Uterus (tissue), 2 donors: ENCODE data around the gene POLA1.

Experiments
- POLR2A ChIP-seq, 2 donors: fragments of 450-650 bp; IDR thresholded peaks; one replicate each; pipeline ENCODE4 v1.6.1; 2016; ENCODE audit warnings: antibody characterized with exemption in 2 of 2, mild to moderate bottlenecking in 1 of 2, moderate library complexity in 1 of 2
- TF ChIP-seq, protein P1 (sequence below), 4 experiments: fragments of 200-600 bp in 2 of 4; fragments of 450-650 bp in 2 of 4; sonication (generic) in 2 of 4; IDR thresholded peaks; one replicate each; pipeline ENCODE4 v1.5.1; 2016 to 2019; ENCODE audit warnings: antibody characterized with exemption in 4 of 4, mild to moderate bottlenecking in 2 of 4, moderate library complexity in 1 of 4

DNA sequence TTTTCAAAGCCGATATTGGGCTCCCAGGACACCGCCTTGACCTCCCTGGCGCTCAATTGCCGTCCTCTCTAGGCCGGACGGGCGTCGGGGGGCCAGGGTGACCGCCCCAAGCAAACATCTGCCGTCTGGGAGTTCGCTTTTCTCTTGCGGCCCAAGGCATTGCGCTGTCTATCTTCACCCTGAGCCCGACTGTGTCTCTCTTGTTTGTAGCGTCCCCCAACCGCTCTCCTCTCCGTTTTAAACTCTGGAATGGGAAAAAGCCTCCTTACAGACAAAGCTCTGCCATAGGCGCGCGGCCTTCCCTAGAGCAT, 322.6 kb downstream of the POLA1 start:
- TF ChIP-seq POLR2A (IDR thresholded peaks at IDR 0.05) = no peak
- TF ChIP-seq, protein P1, sequence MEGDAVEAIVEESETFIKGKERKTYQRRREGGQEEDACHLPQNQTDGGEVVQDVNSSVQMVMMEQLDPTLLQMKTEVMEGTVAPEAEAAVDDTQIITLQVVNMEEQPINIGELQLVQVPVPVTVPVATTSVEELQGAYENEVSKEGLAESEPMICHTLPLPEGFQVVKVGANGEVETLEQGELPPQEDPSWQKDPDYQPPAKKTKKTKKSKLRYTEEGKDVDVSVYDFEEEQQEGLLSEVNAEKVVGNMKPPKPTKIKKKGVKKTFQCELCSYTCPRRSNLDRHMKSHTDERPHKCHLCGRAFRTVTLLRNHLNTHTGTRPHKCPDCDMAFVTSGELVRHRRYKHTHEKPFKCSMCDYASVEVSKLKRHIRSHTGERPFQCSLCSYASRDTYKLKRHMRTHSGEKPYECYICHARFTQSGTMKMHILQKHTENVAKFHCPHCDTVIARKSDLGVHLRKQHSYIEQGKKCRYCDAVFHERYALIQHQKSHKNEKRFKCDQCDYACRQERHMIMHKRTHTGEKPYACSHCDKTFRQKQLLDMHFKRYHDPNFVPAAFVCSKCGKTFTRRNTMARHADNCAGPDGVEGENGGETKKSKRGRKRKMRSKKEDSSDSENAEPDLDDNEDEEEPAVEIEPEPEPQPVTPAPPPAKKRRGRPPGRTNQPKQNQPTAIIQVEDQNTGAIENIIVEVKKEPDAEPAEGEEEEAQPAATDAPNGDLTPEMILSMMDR (IDR thresholded peaks at IDR 0.05) = no peak
